Fibroblast of skin of right biceps (primary cell): ENCODE results near the gene KEL.

Source experiments
- DNase-seq: peaks from one replicate; pipeline ENCODE4 v3.0.0-alpha.2; 2013

KEL gene

DNA sequence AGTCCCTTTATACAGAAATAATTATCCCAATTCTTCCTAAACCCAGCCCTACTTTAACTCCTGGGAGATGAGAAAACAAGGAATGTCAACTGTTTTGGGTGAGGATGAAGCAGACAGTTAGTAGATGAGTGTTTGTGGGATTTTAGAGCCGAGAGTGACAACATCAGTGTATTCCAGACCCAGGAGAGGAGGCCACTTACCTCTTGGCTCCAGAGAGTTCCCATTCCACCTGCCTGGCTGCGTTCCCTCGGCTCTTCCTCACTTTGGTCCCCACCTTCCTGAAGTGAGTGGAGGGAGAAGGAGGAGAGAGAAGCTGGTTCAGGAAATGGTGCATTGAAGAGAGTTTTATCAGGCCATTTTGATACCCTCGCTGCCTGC, 579 bp downstream of the KEL start:
- no peak for DNase-seq

GRCh38 chr7:142960955-142961512, 1.1 kb downstream of the KEL start:
- DNase-seq = no peak

- DNase-seq = no peak
Measured at GRCh38 chr7:142959202-142959601, 3.0 kb downstream of the KEL start.

DNA sequence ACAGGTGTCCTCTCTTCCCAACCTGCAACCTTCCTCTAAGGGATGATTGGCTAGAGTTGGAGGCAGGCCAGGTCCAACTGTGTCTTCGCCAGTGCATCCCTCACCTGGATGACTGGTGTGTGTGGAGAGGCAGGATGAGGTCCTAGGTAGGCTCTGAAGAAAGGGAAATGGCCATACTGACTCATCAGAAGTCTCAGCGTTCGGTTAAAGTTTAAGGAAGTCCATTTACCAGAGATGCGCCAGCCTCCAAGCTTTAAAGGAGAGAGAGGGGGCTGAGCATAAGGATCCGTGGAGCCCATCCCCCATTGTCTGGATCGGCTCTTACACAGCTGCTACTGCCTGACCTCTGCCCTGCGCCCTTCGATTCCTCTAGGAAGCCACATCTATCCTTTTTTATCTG, 4.4 kb downstream of the KEL start:
- DNase-seq = no peak

DNA sequence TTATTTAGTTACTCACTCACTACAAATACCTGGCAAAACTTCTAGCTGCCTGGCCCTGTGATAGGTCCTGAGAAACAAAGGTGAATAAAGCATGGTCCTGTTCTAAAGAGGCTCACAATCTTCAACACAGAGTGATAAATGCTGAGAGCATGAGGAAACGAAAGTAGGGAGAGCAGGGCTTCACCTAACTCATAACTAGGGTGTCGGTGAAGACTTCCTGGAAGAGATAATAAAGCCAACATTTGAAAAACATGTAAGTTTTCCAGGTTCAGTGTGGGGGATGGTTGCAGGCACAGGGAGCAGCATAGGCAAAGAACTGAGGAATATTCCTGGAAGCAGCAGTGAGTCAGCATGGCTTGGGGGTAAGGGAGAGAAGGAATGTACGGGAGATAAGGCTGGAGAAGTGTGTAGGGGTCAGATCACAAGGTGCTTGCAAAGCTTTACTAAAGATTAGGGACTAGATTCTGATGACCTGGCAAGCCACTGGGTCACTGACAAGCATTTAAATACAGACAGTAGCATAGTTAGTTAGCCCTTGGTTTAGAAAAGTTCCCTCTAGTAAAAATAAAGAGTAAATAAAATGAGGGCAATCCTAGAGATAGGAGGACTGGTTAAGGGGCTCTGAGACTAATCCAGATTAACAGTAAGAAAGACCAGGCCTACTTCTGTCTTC, 5.1 kb downstream of the KEL start:
- peak; percentile 28 for DNase-seq

GRCh38 chr7:142954680-142955268, 7.4 kb downstream of the KEL start:
- DNase-seq = no peak

DNA sequence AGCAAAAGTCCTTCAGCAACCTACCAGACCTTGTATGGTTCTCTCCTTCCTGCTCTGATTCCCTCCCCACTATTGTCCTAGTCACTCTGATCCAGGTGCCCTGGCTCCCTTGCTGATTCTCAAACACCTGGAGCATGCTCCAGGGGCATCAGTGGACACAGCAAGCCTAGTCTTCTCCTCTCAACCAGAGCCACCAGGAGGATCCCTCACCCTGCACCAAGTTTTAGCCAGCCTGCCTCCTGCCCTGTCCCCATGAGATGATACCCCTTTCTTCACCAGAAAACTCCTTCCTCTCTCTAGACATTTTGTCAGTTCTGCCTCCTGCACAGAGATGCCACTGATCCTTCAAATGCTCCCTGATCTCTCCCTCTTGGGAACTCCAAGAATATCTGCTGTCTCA, 11.9 kb downstream of the KEL start:
- DNase-seq = no peak

DNA sequence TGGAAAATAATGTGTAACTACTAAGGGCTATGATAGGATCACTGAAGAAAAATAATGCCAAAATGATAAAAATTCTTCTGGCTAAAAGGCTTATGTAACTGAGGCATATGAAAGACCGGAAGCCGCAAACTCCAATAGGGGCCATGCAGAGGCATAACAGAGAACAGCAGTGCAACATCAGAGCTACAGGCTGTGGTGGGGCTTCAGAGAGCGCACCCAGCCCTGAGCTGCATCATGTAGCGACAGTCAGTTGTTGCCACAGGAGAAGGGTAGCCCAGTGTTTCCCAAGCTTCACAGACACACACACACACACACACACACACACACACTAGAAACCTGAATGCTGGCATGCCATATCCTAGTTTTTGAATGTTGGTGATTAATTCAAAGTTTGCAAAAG, 13.6 kb downstream of the KEL start:
- DNase-seq = no peak

GRCh38 chr7:142945001-142945400, 17.2 kb downstream of the KEL start:
- no peak for DNase-seq

GRCh38 chr7:142943706-142944268, 18.4 kb downstream of the KEL start:
- no peak for DNase-seq

DNA sequence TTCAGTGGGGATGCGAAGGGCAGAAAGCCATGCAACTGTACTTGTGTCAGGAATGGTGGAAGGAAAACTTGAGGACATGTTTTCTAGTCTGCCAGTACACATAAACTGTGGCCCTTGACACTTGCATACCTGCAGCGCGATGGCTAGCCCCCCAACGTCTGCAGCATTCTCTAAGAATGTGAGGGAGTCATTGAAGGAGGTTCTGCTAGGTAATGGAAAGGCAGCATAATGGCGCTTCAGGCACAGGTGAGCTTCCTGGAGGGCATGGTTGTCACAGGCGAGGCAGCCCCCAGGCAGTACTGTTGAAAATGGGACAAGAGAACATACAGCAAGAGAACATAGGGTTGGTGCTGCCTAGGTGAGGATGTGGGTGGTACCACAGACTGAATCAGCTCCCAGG, 19.4 kb downstream of the KEL start:
- DNase-seq = no peak

DNA sequence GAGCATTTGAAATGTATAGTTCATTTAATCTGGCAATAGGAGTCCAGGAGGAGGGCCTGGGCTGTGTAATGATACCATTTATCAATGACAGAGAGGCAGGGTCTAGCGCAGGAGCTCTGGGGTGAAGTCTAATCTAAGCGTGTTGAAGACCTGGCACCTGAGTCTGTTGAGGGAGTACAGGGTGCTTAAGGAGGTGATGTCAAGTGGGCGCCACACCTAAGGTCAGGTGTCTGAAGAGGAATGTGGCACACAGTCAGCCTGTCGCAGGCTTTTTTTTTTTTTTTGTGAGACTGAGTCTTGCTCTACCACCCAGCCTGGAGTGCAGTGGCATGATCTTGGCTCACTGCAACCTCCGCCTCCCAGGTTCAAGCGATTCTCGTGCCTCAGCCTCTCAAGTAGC, 20.6 kb downstream of the KEL start:
- DNase-seq = no peak

- DNase-seq = no peak
Measured at GRCh38 chr7:142940966-142941535, 21.1 kb downstream of the KEL start.

GRCh38 chr7:142939226-142939910, 22.8 kb downstream of the KEL start, which contains the start of gene LLCFC1:
Gene LLCFC1 (plus strand): TSS chr7:142939484. CDS start chr7:142939622, 138 bp downstream.
- DNase-seq = no peak

DNA sequence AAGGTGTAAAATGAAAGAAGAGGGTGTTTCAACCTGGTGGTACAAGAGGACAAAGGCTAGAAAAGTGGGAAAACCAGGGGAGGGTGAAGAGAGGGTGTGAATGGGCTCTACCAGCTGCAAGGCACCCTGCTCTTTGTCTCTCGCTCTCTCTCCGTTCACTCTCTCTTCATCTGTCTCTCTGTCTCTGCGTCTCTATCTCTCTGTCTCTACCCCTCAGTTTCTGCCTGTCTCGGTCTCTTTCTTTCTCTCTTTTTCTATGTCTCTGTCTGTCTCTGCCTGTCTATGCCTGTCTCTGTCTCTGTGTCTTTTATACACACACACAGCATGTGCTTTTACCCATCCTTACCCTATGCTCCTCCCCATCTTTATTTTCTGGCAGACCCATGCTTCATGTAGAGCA, 23.6 kb downstream of the KEL start:
- DNase-seq = no peak

DNA sequence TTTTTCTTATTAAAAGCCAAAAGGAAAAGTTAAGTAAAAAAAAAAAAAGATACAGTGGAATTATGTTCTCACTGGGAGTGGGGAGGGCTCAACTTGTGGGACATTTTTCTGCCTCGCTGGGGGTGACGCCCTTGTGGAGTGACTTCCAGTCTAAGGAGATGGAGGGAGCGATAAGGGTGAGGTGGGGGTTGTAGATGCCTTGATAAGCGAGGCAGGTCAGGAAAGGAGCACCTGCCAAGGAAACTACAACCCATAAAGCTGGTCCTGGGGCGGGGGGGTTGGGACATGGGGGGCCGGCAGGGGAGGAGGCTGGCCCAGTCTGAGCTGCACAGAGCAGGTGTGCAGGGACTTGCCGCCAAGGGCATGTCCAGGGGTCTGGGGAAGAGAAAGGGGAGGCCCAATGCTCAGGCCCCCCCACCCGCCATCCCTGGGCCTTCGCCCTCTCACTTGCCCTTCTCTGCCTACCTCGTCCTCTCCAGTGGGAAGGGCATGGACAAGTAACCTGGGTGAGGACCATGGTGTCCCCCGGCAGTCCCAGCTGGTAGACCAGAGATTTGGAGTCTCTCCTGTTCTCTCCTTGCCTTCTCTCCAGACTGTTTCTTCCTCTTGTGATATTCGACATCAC, 26.1 kb downstream of the KEL start:
- no peak for DNase-seq

- DNase-seq = no peak
Measured at GRCh38 chr7:142934056-142934455, 28.1 kb downstream of the KEL start.

DNA sequence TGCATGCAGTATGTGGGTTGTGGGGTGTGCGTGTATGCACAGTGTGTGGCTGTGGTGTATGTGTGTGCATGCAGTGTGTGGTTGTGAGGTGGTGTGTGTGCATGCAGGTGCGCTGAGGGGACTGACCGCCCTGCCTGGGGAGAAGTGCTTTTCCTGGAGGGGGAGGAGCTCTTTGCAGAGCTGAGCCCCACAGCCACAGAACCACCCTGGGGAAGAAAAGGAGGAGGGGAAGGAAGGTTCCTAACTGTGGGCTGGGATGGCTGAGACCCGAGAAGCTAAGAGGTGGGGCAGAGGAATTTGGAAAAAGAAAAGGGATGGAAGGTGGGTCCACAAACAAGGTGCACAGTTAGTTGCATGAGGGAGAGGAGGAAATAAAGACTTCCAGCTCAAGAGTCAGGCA, 28.5 kb downstream of the KEL start, which contains the start of gene TRPV5:
TSS of gene TRPV5 (minus strand) at position 123 of the 400 bp plus-strand sequence. CDS start 287 bp downstream, outside the sequence.
- no peak for DNase-seq

DNA sequence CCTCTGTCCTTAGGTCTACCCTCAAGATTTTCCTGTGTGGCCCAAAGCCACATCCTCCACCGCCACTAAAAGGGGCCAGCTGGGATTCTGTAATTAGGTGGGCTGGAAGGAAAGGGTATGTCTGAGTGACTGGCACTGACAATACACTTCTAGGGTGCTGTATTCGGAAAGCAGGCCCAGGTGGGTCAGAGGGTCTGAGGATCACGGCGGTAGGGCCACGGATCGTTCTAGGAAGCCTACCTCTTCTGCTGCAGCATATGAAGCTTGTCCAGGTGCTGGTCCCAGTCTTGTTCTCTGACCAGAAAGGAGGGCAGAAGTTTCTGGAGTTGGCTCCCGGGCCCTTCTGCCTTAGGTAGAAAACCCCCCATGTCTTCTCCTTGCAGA, 29.1 kb downstream of the KEL start:
- DNase-seq = no peak

DNA sequence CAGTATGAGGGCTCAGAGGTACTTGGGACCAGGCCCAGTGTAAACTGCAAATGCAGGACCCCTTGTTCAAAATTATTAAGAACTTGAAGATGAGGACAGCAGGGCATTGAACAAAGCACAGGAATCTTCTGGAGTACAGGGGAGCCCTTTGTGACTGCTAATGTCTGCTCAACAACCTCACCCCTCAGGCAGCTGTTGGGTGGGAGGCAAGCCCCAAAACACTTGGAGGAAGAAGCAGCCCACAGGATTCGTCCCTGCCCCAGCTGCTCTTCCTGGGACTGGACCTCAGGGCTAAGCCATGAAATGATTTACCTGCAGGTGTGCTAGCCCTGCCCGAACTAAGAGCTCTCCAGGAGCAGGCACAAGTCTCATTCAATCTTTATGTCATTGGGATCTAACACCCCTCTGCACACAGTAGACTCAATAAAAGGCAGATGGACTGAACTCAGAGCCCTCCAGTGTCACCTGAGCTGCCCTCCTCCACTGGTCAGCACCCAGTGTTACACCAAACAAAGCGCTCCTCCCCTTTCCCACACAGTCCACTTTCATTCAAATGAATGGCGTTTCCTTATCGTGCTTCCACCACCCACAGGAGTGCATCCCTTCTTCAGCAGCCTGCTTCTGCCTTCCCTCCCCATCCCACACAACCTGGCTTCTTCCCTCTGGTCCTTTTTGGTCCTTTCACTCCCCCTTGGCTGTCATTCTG, 29.6 kb downstream of the KEL start:
- no peak for DNase-seq

DNA sequence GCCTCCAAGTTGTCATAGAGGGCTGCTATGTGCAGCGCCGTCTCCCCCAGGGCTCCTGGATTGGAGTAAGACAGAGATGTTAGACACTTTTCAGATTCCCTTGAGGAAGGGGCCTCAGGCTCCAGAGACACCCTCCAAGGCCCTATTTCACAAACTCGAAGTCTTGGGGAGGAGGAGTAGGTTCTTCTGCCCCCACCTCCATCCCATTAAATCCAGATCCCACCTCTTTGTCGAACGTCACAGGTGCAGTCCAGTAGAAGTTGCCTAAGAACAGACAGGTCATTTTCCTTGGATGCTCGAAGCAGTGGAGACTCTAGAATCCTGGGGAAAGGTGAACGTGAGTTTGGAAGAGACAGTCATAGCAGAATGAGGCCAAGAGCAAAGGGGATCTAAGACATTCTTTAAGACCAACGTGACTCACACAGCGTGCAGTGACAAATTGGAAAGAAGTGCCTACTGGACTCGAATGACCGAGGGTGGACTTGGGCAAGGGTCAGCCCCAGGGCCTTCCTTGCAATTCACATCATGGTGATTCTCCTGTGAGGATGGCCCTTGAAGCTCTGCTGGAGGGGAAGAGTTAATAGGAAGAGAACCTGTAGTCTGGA, 31.9 kb downstream of the KEL start:
- no peak for DNase-seq

- DNase-seq = no peak
Measured at GRCh38 chr7:142927949-142928348, 34.2 kb downstream of the KEL start.
